Central memory CD8-positive, alpha-beta T cell (primary cell): ENCODE results near the gene HERC2.
"Not testable (repeated sequence)": the region's sequence is repeated elsewhere in the genome, so short reads cannot be mapped to it uniquely, and the experiment has no call there.

Experiments used
- ATAC-seq: fragments of 150-1000 bp; cut with Tn5 transposase; replicated peaks from 2 replicates; pipeline ENCODE4 v1.10.0; 2022; ENCODE audit warnings: mild to moderate bottlenecking, moderate FRiP score, moderate number of reproducible peaks; ENCODE audit not compliant: poor library complexity, severe bottlenecking; ENCODE audit errors: extremely low read depth
- DNase-seq, 2 donors: peaks; one replicate each; pipeline ENCODE4 v3.0.0; 2021; ENCODE audit warnings: low spot score in 2 of 2
- H3K27ac Mint-ChIP-seq: one replicate; pipeline ENCODE4 v1.8.0; 2022; ENCODE audit warnings: low read depth, mild to moderate bottlenecking, moderate library complexity, mixed read lengths
- H3K27me3 Mint-ChIP-seq: one replicate; pipeline ENCODE4 v1.8.0; 2022; ENCODE audit warnings: mixed read lengths
- H3K36me3 Mint-ChIP-seq: one replicate; pipeline ENCODE4 v1.8.0; 2022; ENCODE audit warnings: mild to moderate bottlenecking, moderate library complexity, mixed read lengths; ENCODE audit not compliant: insufficient read depth
- H3K4me1 Mint-ChIP-seq: one replicate; pipeline ENCODE4 v1.8.0; 2022; ENCODE audit warnings: mixed read lengths
- H3K4me3 Mint-ChIP-seq: one replicate; pipeline ENCODE4 v1.8.0; 2022; ENCODE audit warnings: mild to moderate bottlenecking, moderate library complexity, mixed read lengths
- H3K9me3 Mint-ChIP-seq: one replicate; pipeline ENCODE4 v1.8.0; 2022; ENCODE audit warnings: mixed read lengths

Gene HERC2

DNA sequence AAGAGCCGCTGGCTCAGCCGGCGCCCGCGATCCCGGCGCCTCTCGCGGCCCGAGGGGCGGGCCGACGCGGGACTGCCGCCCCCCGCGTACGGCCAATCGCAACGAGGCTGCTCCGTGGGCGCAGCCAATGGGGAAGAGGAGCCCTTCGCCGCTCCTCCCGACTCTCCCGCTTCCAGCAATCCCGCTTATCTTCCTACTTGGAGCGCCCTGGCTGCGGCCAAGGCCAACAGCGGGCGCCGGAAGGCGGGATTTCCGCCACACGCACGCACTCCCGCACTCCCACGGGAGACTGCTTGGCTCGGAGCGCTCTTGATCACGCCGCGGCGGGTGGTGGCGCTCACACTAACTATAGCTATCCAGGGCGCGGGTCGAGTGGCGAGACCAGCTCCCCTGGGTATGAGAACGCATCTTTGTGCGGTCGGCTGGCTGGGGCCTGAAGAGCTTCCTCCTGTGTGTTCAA lies at the start of gene HERC2:
TSS of gene HERC2 (minus strand) at position 51 of the 460 bp plus-strand sequence. CDS start 746 bp downstream, outside the sequence.
- not testable (repeated sequence) for H3K27me3 Mint-ChIP-seq, H3K9me3 Mint-ChIP-seq, DNase-seq
- peak; percentile 46 for ATAC-seq
- Mint-ChIP-seq H3K27ac (peak within 1 kb of the TSS; percentile 93), H3K4me1 (peaks cover 11% of the 10 kb centered on the region), H3K36me3 (peaks cover 10% of the 10 kb centered on the region), H3K4me3 (peak within 1 kb of the TSS; percentile 92)

- not testable (repeated sequence) for DNase-seq, H3K27me3 Mint-ChIP-seq, H3K4me1 Mint-ChIP-seq, H3K36me3 Mint-ChIP-seq, H3K4me3 Mint-ChIP-seq, H3K27ac Mint-ChIP-seq, H3K9me3 Mint-ChIP-seq, ATAC-seq
These were observed 43.5 kb upstream of the HERC2 start for GRCh38 chr15:28365502-28365901.

DNA sequence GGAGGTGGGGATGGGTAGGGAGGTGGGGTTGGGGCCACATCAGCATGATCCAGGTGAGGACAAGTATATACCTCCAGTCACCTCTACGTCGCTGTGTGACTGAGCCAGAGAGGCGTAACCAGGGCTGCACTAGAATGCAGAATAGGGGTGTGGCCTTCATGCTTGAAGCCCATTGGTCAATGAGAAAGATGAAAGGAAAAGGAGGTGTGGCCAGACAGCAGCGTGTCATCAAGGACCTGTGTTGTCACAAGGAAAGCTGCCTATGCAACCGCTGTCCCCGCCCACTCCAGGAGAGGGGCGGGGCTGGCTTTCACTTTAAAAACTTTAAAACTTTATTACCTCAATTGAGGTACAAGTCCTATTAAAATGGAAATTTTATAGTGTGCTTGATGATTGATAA lies 36.0 kb upstream of the HERC2 start, which contains the start of gene GOLGA6L24:
TSS of gene GOLGA6L24 (minus strand) at position 101 of the 400 bp plus-strand sequence. CDS start at position 40, 61 bp downstream.
- DNase-seq, H3K9me3 Mint-ChIP-seq, H3K4me3 Mint-ChIP-seq, H3K27me3 Mint-ChIP-seq, ATAC-seq, H3K27ac Mint-ChIP-seq, H3K36me3 Mint-ChIP-seq, H3K4me1 Mint-ChIP-seq: not testable (repeated sequence)

- Mint-ChIP-seq H3K27ac (peak overlapping the region; percentile 93), H3K36me3 (peaks cover 10% of the 10 kb centered on the region), H3K4me1 (peaks cover 12% of the 10 kb centered on the region), H3K4me3 (peak overlapping the region; percentile 92)
- not testable (repeated sequence) for H3K27me3 Mint-ChIP-seq, H3K9me3 Mint-ChIP-seq, DNase-seq, ATAC-seq
These were observed 461 bp downstream of the HERC2 start for GRCh38 chr15:28321358-28322078.

DNA sequence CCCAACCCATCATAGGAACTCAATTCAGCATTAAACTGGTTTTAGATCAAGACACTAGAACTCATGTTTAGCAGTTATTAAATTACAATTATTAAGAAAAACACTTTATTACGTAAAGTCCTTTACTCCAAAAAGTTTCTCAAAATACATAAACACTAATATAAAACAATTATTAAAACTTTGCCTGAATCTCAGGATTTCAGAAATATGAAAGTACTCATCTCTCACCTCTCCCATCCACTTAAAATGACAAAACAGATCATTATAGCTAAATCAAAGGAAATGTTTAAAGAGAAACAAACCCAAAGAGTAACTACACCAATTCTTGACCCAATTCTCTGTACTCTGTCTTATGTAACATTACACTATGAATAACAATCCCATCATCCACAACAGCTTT lies 2.3 kb downstream of the HERC2 start:
- not testable (repeated sequence) for DNase-seq, H3K4me3 Mint-ChIP-seq, H3K27me3 Mint-ChIP-seq, ATAC-seq, H3K9me3 Mint-ChIP-seq, H3K27ac Mint-ChIP-seq
- peaks cover 15% of the 10 kb centered on the region for H3K4me1 Mint-ChIP-seq
- peaks cover 10% of the 10 kb centered on the region for H3K36me3 Mint-ChIP-seq

- DNase-seq, ATAC-seq, H3K27ac Mint-ChIP-seq, H3K27me3 Mint-ChIP-seq, H3K9me3 Mint-ChIP-seq, H3K4me3 Mint-ChIP-seq: not testable (repeated sequence)
- Mint-ChIP-seq H3K36me3 (peaks cover 10% of the 10 kb centered on the region), H3K4me1 (peaks cover 20% of the 10 kb centered on the region)
These were observed 3.2 kb downstream of the HERC2 start for GRCh38 chr15:28318828-28319227.

- not testable (repeated sequence) for H3K27me3 Mint-ChIP-seq, H3K9me3 Mint-ChIP-seq, ATAC-seq, H3K27ac Mint-ChIP-seq, DNase-seq, H3K4me3 Mint-ChIP-seq
- peaks cover 20% of the 10 kb centered on the region for H3K4me1 Mint-ChIP-seq
- H3K36me3 Mint-ChIP-seq, result peaks cover 12% of the 10 kb centered on the region
These were observed 3.9 kb downstream of the HERC2 start for GRCh38 chr15:28318122-28318521.

- Mint-ChIP-seq H3K36me3 (peaks cover 12% of the 10 kb centered on the region), H3K4me1 (peaks cover 20% of the 10 kb centered on the region)
- DNase-seq, ATAC-seq, H3K9me3 Mint-ChIP-seq, H3K4me3 Mint-ChIP-seq, H3K27ac Mint-ChIP-seq, H3K27me3 Mint-ChIP-seq: not testable (repeated sequence)
These were observed 5.0 kb downstream of the HERC2 start for GRCh38 chr15:28316958-28317357.

- H3K27me3 Mint-ChIP-seq, H3K9me3 Mint-ChIP-seq, DNase-seq, H3K4me3 Mint-ChIP-seq, H3K4me1 Mint-ChIP-seq, H3K36me3 Mint-ChIP-seq, ATAC-seq, H3K27ac Mint-ChIP-seq: not testable (repeated sequence)
These were observed 11.5 kb downstream of the HERC2 start for GRCh38 chr15:28310454-28310853.

DNA sequence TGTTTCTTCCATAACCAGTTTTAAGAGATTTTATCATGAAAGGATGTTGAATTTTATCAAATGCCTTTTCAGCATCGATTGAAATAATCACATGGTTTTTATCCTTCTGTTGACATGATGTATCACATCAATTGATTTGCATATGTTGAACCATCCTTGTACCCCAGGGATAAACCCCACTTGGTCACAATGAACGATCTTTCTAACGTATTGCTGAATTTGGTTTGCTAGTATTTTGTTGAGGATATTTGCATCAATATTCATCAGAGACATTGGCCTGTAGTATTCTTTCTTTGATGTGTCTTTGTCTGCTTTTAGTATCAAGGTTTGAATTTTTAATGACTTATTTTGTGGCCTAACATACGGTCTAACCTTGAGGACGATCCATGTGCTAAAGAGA lies 13.3 kb downstream of the HERC2 start:
- not testable (repeated sequence) for H3K9me3 Mint-ChIP-seq, H3K4me1 Mint-ChIP-seq, H3K4me3 Mint-ChIP-seq, H3K27ac Mint-ChIP-seq, H3K36me3 Mint-ChIP-seq, H3K27me3 Mint-ChIP-seq, ATAC-seq, DNase-seq

GRCh38 chr15:28305700-28306099 lies 16.3 kb downstream of the HERC2 start:
- H3K27ac Mint-ChIP-seq, H3K4me3 Mint-ChIP-seq, H3K4me1 Mint-ChIP-seq, H3K27me3 Mint-ChIP-seq, DNase-seq, H3K36me3 Mint-ChIP-seq, ATAC-seq, H3K9me3 Mint-ChIP-seq: not testable (repeated sequence)

GRCh38 chr15:28297434-28297833 lies 24.5 kb downstream of the HERC2 start:
- not testable (repeated sequence) for H3K4me1 Mint-ChIP-seq, H3K4me3 Mint-ChIP-seq, H3K27me3 Mint-ChIP-seq, DNase-seq, H3K9me3 Mint-ChIP-seq, H3K27ac Mint-ChIP-seq, ATAC-seq
- peaks cover 14% of the 10 kb centered on the region for H3K36me3 Mint-ChIP-seq

DNA sequence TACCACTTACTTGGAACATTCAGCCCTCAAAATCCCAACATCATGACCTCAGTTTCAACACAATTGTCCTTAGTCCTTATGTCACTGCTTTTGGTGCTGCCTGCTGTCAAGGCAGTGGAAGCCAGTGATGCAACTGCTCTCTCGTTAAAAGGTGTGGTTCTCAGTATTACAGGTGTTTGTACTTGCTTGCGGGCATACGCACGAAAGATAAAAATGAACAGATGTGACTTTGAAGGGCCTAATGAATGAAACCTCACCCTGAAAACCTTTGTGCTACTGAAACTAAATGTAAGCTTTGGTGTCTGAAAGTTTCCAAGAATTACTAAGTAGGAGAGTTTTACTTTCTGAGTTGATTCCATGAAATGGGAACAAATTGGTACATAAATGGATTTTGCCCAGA lies 25.2 kb downstream of the HERC2 start:
- DNase-seq, H3K27ac Mint-ChIP-seq, H3K9me3 Mint-ChIP-seq, H3K4me3 Mint-ChIP-seq, H3K27me3 Mint-ChIP-seq, H3K4me1 Mint-ChIP-seq, ATAC-seq: not testable (repeated sequence)
- peaks cover 19% of the 10 kb centered on the region for H3K36me3 Mint-ChIP-seq
